Heart left ventricle (tissue), 16 donors: ENCODE measurements around the gene IFT172. TPM values are rescaled to one million over a fixed set of nuclear protein-coding genes. Genes with fewer than 3 reads are reported as not detected.
A peak's percentile ranks its signal among the peaks of the same experiment; 100 is the strongest.

Experiments
- ATAC-seq, 4 donors: fragments of 200-7000 bp; cut with Tn5 transposase; one replicate each; pipeline ENCODE4 v1.9.1; 2020 to 2022; ENCODE audit warnings: moderate library complexity in 4 of 4, mild to moderate bottlenecking in 3 of 4, moderate number of reproducible peaks in 1 of 4
- DNase-seq, 5 donors: peaks; one replicate each; pipeline ENCODE4 v3.0.0-alpha.2; 2020
- H3K27ac ChIP-seq, 12 donors: fragments of 200-600 bp; sonication (generic) in 4 of 12; one replicate each; pipeline versions ENCODE4 v1.5.0 to v1.8.0; 2016 to 2022; ENCODE audit warnings: mild to moderate bottlenecking in 2 of 12
- H3K27me3 ChIP-seq, 9 donors: fragments of 200-600 bp; sonication (generic) in 2 of 9; one replicate each; pipeline versions ENCODE4 v1.5.1 to v1.8.0; 2016 to 2022; ENCODE audit warnings: mild to moderate bottlenecking in 3 of 9
- H3K36me3 ChIP-seq, 9 donors: fragments of 200-600 bp; sonication (generic) in 2 of 9; one replicate each; pipeline versions ENCODE4 v1.5.0 to v1.8.0; 2018 to 2022; ENCODE audit warnings: mild to moderate bottlenecking in 2 of 9
- H3K4me1 ChIP-seq, 12 donors: fragments of 200-600 bp; sonication (generic) in 4 of 12; one replicate each; pipeline versions ENCODE4 v1.5.0 to v1.8.0; 2016 to 2022; ENCODE audit warnings: mild to moderate bottlenecking in 3 of 12
- H3K4me3 ChIP-seq, 12 donors: fragments of 200-600 bp; sonication (generic) in 4 of 12; one replicate each; pipeline versions ENCODE4 v1.5.0 to v1.8.0; 2017 to 2022; ENCODE audit warnings: mild to moderate bottlenecking in 9 of 12, moderate library complexity in 4 of 12
- H3K9me3 ChIP-seq, 12 donors: fragments of 200-600 bp; sonication (generic) in 4 of 12; one replicate each; pipeline versions ENCODE4 v1.5.0 to v1.8.0; 2016 to 2022; ENCODE audit warnings: mild to moderate bottlenecking in 1 of 12
- POLR2A ChIP-seq, 2 donors: fragments of 450-650 bp; IDR thresholded peaks; one replicate each; pipeline ENCODE4 v1.6.1; 2017; ENCODE audit warnings: antibody characterized with exemption in 2 of 2, mild to moderate bottlenecking in 2 of 2, moderate library complexity in 2 of 2
- WGBS, 4 donors: extraction: QIAGEN DNeasy Blood & Tissue Kit in 2 of 4; methylation state at CpG; one replicate each; pipeline versions ENCODE4 v1.1.5 to v1.1.7; 2013 to 2018; 5-methylcytosine and 5-hydroxymethylcytosine counted together
- intact Hi-C, 10 donors: fragments of 100-400 bp; cut with DNase I; formaldehyde crosslinking; loops; one replicate each; pipeline versions ENCODE4 v1.11.1 to v1.14.2; 2022
- polyA plus RNA-seq, 2 donors: library from polyadenylated mRNA; stranded (reverse); fragments of 200-250 nt; gene quantifications; one replicate each; pipeline ENCODE4 v1.2.3, GENCODE V29; 2013
- total RNA-seq, 9 donors: library from RNA; depleted of rRNA in 2 of 9; stranded (reverse); fragments of >200 nt in 2 of 9; fragmentation: NEBNext Ultra II Directional in 3 of 9; extraction: Animal tissue kit (Norgen Biotek cat#: 25700) in 3 of 9; gene quantifications; one replicate each; pipeline versions ENCODE4 v1.1.0 to v1.2.4, GENCODE V29; 2016 to 2023
- TF ChIP-seq, protein P1 (sequence below), 12 donors: fragments of 200-600 bp; sonication (generic) in 4 of 12; IDR thresholded peaks; one replicate each; pipeline versions ENCODE4 v1.5.0 to v1.8.0; 2018 to 2022; ENCODE audit warnings: antibody characterized with exemption in 12 of 12, mild to moderate bottlenecking in 5 of 12
- donor health status: ischemic (EF 13 %, LVEDD 7.1; RV severe dilation, severe dysfunction).
- donor health status: healthy with polysubstance abuse.
- donor health status: DM: no; HTN: yes; CAD: no.
- donor health status: DM: no; HTN: no; CAD: no.
- donor health status: ischemic (EF 25% LVEDD 6.9; RV normal size, moderate dysfunction).
- donor health status: ischemic (EF 25% LVEDD 5.7; RV mildly dilated, moderate dysfunction).
- donor health status: healthy.
- donor health status: DM: yes; HTN: yes; CAD: no.
- donor health status: ischemic (EF 35%, LVEDD 5.7; RV mildly dilated, moderate dysfunction).
- donor health status: nonischemic (EF 11% LVEDD 7.7; RV severe dilation, severe dysfunction).
- donor health status: DM: yes; HTN: yes; CAD: no.
- donor health status: PGD.
- donor health status: ischemic (EF 29% LVEDD 5.4; RV normal size, mild dysfunction).
- donor health status: nonischemic (EF 23%, LVEDD 6.1; RV moderate dilation, normal function).

The IFT172 gene
- total and polyA plus RNA-seq, 11 donors, result 11.9 to 27.2 (median 17.4) TPM

DNA sequence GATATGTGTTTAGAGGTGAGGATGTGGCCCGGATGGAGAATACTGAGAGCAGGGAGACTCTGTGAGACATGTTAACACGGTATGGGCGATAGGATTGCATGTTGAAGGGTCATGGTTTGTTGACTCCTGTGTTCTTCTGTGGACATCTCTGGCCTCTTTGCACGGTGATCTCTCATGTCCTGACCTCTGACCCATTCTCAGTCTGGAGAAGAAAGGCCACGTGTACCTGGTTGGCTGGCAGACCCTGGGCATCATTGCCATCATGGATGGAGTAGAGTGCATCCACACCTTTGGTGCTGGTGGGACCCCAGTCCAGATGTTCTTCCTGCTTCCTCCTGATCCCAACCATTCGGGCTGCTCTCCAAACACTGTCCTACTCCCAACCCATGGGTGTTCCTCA, 17.0 kb upstream of the IFT172 start:
- Histone ChIP-seq H3K9me3 (no peaks in the 10 kb centered on the region), H3K4me1 (no peaks in the 10 kb centered on the region), H3K36me3 (no peaks in the 10 kb centered on the region), H3K27me3 (no peaks in the 10 kb centered on the region), H3K27ac (no peak overlapping the region), H3K4me3 (no peak overlapping the region)
- intact Hi-C loops, result loop anchor here in 1 of 10 donors (10.0 kb wide), 1 partner anchor 58 kb away; no protein-coding TSS in a partner anchor
- DNase-seq (no peak), ATAC-seq (peak in 1 of 4 donors; percentile 15)
- TF ChIP-seq POLR2A (IDR thresholded peaks at IDR 0.05), result no peak
- TF ChIP-seq, protein P1, sequence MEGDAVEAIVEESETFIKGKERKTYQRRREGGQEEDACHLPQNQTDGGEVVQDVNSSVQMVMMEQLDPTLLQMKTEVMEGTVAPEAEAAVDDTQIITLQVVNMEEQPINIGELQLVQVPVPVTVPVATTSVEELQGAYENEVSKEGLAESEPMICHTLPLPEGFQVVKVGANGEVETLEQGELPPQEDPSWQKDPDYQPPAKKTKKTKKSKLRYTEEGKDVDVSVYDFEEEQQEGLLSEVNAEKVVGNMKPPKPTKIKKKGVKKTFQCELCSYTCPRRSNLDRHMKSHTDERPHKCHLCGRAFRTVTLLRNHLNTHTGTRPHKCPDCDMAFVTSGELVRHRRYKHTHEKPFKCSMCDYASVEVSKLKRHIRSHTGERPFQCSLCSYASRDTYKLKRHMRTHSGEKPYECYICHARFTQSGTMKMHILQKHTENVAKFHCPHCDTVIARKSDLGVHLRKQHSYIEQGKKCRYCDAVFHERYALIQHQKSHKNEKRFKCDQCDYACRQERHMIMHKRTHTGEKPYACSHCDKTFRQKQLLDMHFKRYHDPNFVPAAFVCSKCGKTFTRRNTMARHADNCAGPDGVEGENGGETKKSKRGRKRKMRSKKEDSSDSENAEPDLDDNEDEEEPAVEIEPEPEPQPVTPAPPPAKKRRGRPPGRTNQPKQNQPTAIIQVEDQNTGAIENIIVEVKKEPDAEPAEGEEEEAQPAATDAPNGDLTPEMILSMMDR (IDR thresholded peaks at IDR 0.05), result no peak
- 81 to 87% (median 86%) methylated on average over 6 of the region's 6 CpGs for WGBS, 4 donors

DNA sequence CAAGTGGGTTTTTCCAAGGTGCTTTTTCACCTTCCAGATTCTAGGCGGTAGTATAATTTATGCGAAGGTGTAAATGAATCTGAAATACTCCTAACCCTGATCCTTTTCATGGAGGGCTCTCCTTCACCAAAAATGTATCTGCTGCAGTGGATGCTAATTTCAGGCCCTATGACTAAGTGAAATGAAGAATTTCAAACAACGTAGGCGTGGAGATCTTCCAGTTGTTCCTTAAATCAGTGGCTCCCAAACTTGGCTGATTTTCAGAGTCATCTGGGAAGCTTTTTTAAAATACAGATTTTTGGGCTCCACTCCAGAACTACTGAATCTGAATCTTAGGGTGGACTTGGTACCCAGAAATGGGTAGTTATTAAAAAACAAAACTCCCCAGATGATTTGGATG, 12.6 kb upstream of the IFT172 start:
- no peak for ATAC-seq
- 74 to 83% (median 81%) methylated on average over 4 of the region's 4 CpGs for WGBS, 4 donors

DNA sequence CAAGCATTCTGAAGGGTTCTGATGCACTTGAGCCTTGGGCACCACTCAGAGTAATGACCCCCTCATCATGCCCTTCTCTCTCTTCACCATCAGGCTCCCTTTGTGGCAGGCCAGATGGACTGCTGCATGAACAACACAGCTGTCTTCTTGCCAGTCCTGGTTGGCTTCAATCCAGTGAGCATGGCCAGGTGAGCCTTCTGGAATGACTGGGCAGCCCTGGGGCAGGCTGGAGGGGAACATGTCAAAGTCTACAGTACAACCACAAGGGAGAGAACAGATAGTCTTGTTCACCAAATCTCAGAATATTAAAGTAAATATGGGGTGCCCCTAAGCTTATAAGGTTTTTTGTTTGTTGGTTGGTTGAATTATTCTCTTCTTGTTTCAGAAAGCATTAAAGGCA, 11.5 kb upstream of the IFT172 start:
- TF ChIP-seq, protein P1 (IDR thresholded peaks at IDR 0.05), result no peak
- TF ChIP-seq POLR2A (IDR thresholded peaks at IDR 0.05), result no peak
- Histone ChIP-seq H3K9me3 (no peaks in the 10 kb centered on the region), H3K4me1 (peaks cover 0 to 9% (median 0%) of the 10 kb centered on the region in 12 donors), H3K27me3 (peaks cover 0 to 13% (median 0%) of the 10 kb centered on the region in 9 donors), H3K4me3 (no peak overlapping the region), H3K27ac (no peak overlapping the region), H3K36me3 (no peaks in the 10 kb centered on the region)
- ATAC-seq (no peak), DNase-seq (no peak)
- intact Hi-C loops, result loop anchor here in 1 of 10 donors (10.0 kb wide), 1 partner anchor 64 kb away; no protein-coding TSS in a partner anchor

More for the DNA sequence above, 12.6 kb upstream of the IFT172 start:
- H3K9me3 ChIP-seq, result no peaks in the 10 kb centered on the region
- TF ChIP-seq, protein P1 (IDR thresholded peaks at IDR 0.05), result no peak
- no peak for TF ChIP-seq POLR2A (IDR thresholded peaks at IDR 0.05)
- DNase-seq, result no peak
- peaks cover 0 to 7% (median 0%) of the 10 kb centered on the region in 9 donors for H3K27me3 ChIP-seq
- intact Hi-C loops, result loop anchor here in 1 of 10 donors (10.0 kb wide), 1 partner anchor 63 kb away; no protein-coding TSS in a partner anchor
- no peak overlapping the region for H3K27ac ChIP-seq
- no peaks in the 10 kb centered on the region for H3K4me1 ChIP-seq
- H3K4me3 ChIP-seq, result no peak overlapping the region
- no peaks in the 10 kb centered on the region for H3K36me3 ChIP-seq

DNA sequence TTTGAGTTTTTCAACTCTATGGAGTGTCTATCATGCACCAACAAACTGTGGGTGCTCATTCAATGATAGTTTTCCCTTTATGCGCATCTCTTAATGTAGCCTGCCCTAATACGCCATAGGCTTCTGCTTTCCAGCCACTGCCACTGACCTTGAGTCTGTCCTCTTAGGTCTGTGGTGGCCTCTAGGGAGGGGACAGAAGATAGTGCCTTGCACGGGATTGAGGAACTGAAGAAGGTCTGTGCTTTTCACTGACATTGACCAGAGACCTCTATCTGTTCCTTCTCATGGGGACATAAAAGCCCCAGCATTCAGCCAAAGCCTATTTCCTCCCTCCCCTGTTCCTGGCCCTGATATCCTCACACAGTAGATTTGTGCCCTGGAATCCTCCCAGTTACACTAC, 9.4 kb upstream of the IFT172 start:
- intact Hi-C loops, result loop anchor here in 3 of 10 donors (5.0 to 10.0 kb wide), 3 partner anchors 83 to 126 kb away; partner anchors contain the start of genes ZNF512 (in 2 of the 3), CCDC121 (in 1 of the 3) and GPN1 (in 1 of the 3)
- WGBS, 4 donors, result 72 to 82% (median 76%) methylated on average over 3 of the region's 3 CpGs
- Histone ChIP-seq H3K36me3 (no peaks in the 10 kb centered on the region), H3K4me3 (no peak overlapping the region), H3K4me1 (peaks cover 0 to 22% (median 5%) of the 10 kb centered on the region in 12 donors), H3K27me3 (peaks cover 0 to 29% (median 8%) of the 10 kb centered on the region in 9 donors), H3K27ac (no peak overlapping the region), H3K9me3 (no peaks in the 10 kb centered on the region)
- ATAC-seq (no peak), DNase-seq (no peak)
- TF ChIP-seq, protein P1 (IDR thresholded peaks at IDR 0.05), result no peak
- no peak for TF ChIP-seq POLR2A (IDR thresholded peaks at IDR 0.05)
